Chondrocyte (in vitro differentiated cells): Measurements from ENCODE around the gene ABHD5. TPM values are rescaled to one million over a fixed set of nuclear protein-coding genes. Genes with fewer than 3 reads are reported as not detected.
"Not testable (repeated sequence)": the region's sequence is repeated elsewhere in the genome, so short reads cannot be mapped to it uniquely, and the experiment has no call there.

ENCODE experiments used
- DNase-seq: peaks from one replicate; pipeline ENCODE4 v3.0.0; 2021; ENCODE audit warnings: mixed read lengths, low spot score
- H3K27ac Mint-ChIP-seq: one replicate; pipeline ENCODE4 v1.8.0; 2021; ENCODE audit warnings: mild to moderate bottlenecking, moderate library complexity, mixed read lengths; ENCODE audit not compliant: unreplicated experiment
- H3K27me3 Mint-ChIP-seq: 2 replicates; pipeline ENCODE4 v1.8.0; 2021; ENCODE audit warnings: low read depth, mixed read lengths
- H3K36me3 Mint-ChIP-seq: 2 replicates; pipeline ENCODE4 v1.8.0; 2021; ENCODE audit warnings: low read depth, mixed read lengths
- H3K4me1 Mint-ChIP-seq: 2 replicates; pipeline ENCODE4 v1.8.0; 2021; ENCODE audit warnings: low read depth, mild to moderate bottlenecking, mixed read lengths
- H3K4me3 Mint-ChIP-seq: one replicate; pipeline ENCODE4 v1.8.0; 2021; ENCODE audit warnings: mild to moderate bottlenecking, moderate library complexity, mixed read lengths; ENCODE audit not compliant: unreplicated experiment
- H3K9me3 Mint-ChIP-seq: 2 replicates; pipeline ENCODE4 v1.8.0; 2021; ENCODE audit warnings: low read depth, mixed read lengths
- CTCF ChIP-seq: fragments of 200-600 bp; sonication (generic); IDR thresholded peaks from 2 replicates; pipeline ENCODE4 v1.5.0; 2021; ENCODE audit warnings: antibody characterized with exemption, mild to moderate bottlenecking, moderate library complexity
- total RNA-seq: library from RNA; stranded (reverse); gene quantifications from 3 replicates; pipeline ENCODE4 v1.2.1, GENCODE V29; 2021

ABHD5 gene
- total RNA-seq, 1 donor from 2014 or later, result 12.7 TPM

GRCh38 chr3:43670635-43671522 is 19.9 kb upstream of the ABHD5 start:
- TF ChIP-seq CTCF, result no peak
- H3K27me3 Mint-ChIP-seq, result no peaks in the 10 kb centered on the region
- no peak for DNase-seq
- no peaks in the 10 kb centered on the region for H3K4me1 Mint-ChIP-seq
- no peaks in the 10 kb centered on the region for H3K9me3 Mint-ChIP-seq
- peaks cover 2% of the 10 kb centered on the region for H3K36me3 Mint-ChIP-seq
- no peak overlapping the region for H3K4me3 Mint-ChIP-seq
- no peak overlapping the region for H3K27ac Mint-ChIP-seq

GRCh38 chr3:43674345-43675085 is 16.2 kb upstream of the ABHD5 start:
- peaks cover 5% of the 10 kb centered on the region for H3K9me3 Mint-ChIP-seq

GRCh38 chr3:43675593-43675992 is 15.1 kb upstream of the ABHD5 start:
- TF ChIP-seq CTCF, result no peak
- no peak overlapping the region for H3K4me3 Mint-ChIP-seq
- peaks cover 10% of the 10 kb centered on the region for H3K9me3 Mint-ChIP-seq
- H3K4me1 Mint-ChIP-seq, result no peaks in the 10 kb centered on the region
- DNase-seq, result no peak
- no peak overlapping the region for H3K27ac Mint-ChIP-seq
- H3K36me3 Mint-ChIP-seq, result peaks cover 6% of the 10 kb centered on the region
- no peaks in the 10 kb centered on the region for H3K27me3 Mint-ChIP-seq

More at GRCh38 chr3:43674345-43675085, 16.2 kb upstream of the ABHD5 start:
- Mint-ChIP-seq H3K36me3 (peaks cover 1% of the 10 kb centered on the region), H3K4me1 (no peaks in the 10 kb centered on the region), H3K4me3 (no peak overlapping the region), H3K27ac (no peak overlapping the region), H3K27me3 (no peaks in the 10 kb centered on the region)
- DNase-seq, result no peak
- TF ChIP-seq CTCF, result no peak

- Mint-ChIP-seq H3K36me3 (peaks cover 6% of the 10 kb centered on the region), H3K27ac (no peak overlapping the region), H3K9me3 (peaks cover 10% of the 10 kb centered on the region), H3K27me3 (no peaks in the 10 kb centered on the region), H3K4me3 (no peak overlapping the region), H3K4me1 (no peaks in the 10 kb centered on the region)
- no peak for TF ChIP-seq CTCF
- no peak for DNase-seq
Measured at GRCh38 chr3:43676441-43676840, 14.3 kb upstream of the ABHD5 start.

GRCh38 chr3:43678375-43678774 is 12.4 kb upstream of the ABHD5 start:
- H3K36me3 Mint-ChIP-seq, H3K4me3 Mint-ChIP-seq, H3K4me1 Mint-ChIP-seq, H3K27ac Mint-ChIP-seq, DNase-seq, H3K27me3 Mint-ChIP-seq: not testable (repeated sequence)
- H3K9me3 Mint-ChIP-seq, result peaks cover 15% of the 10 kb centered on the region

GRCh38 chr3:43678887-43679449 is 11.8 kb upstream of the ABHD5 start:
- DNase-seq, H3K4me3 Mint-ChIP-seq, H3K4me1 Mint-ChIP-seq, H3K27ac Mint-ChIP-seq, H3K36me3 Mint-ChIP-seq, H3K27me3 Mint-ChIP-seq: not testable (repeated sequence)
- H3K9me3 Mint-ChIP-seq, result peaks cover 16% of the 10 kb centered on the region

GRCh38 chr3:43680857-43681256 is 9.9 kb upstream of the ABHD5 start:
- not testable (repeated sequence) for H3K36me3 Mint-ChIP-seq, H3K4me1 Mint-ChIP-seq, DNase-seq, H3K27ac Mint-ChIP-seq, H3K27me3 Mint-ChIP-seq, H3K4me3 Mint-ChIP-seq
- peaks cover 16% of the 10 kb centered on the region for H3K9me3 Mint-ChIP-seq
